HCT116 (cell line): ENCODE measurements around the gene COL5A1.

Experiments used
- EZH2 ChIP-seq: fragments of 200-600 bp; sonication (generic); IDR thresholded peaks from 2 replicates; pipeline ENCODE4 v1.6.1; 2017; ENCODE audit warnings: antibody characterized with exemption, mixed run types
- POLR2AphosphoS5 ChIP-seq: IDR thresholded peaks from 2 replicates; pipeline ENCODE4 v1.6.1; 2011; ENCODE audit warnings: mild to moderate bottlenecking, low read depth, low read length, moderate library complexity
- SIN3A ChIP-seq: IDR thresholded peaks from 2 replicates; pipeline ENCODE4 v1.6.1; 2012; ENCODE audit warnings: low read depth
- TCF7L2 ChIP-seq: IDR thresholded peaks from 2 replicates; pipeline ENCODE4 v1.7.0; 2011; ENCODE audit warnings: borderline replicate concordance, inconsistent platforms; ENCODE audit not compliant: insufficient read depth, insufficient read length; ENCODE audit errors: extremely low read depth
- TF ChIP-seq, protein P1 (sequence below): IDR thresholded peaks from 2 replicates; pipeline ENCODE4 v1.6.1; 2012

GRCh38 chr9:134664446-134664845 is 22.8 kb downstream of the COL5A1 start:
- TF ChIP-seq, protein P1, sequence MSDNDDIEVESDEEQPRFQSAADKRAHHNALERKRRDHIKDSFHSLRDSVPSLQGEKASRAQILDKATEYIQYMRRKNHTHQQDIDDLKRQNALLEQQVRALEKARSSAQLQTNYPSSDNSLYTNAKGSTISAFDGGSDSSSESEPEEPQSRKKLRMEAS = no peak
- TF ChIP-seq POLR2AphosphoS5 = no peak
- no peak for TF ChIP-seq EZH2
- TF ChIP-seq SIN3A = no peak
- TF ChIP-seq TCF7L2 = no peak
